GM12872 (cell line): ENCODE results near the gene THRA.

Experiments used
- CTCF ChIP-seq: IDR thresholded peaks from 3 replicates; pipeline ENCODE4 v1.5.1; 2011; ENCODE audit warnings: low read depth, mild to moderate bottlenecking, low read length, moderate library complexity; ENCODE audit not compliant: insufficient read depth

THRA gene

GRCh38 chr17:40112718-40113109, 49.9 kb downstream of the THRA start:
- no peak for TF ChIP-seq CTCF

GRCh38 chr17:40113110-40113906, 50.5 kb downstream of the THRA start:
- peak; percentile 76 for TF ChIP-seq CTCF

GRCh38 chr17:40113907-40114245, 51.1 kb downstream of the THRA start:
- TF ChIP-seq CTCF = no peak

- no peak for TF ChIP-seq CTCF
Measured at GRCh38 chr17:40115101-40115436, 52.3 kb downstream of the THRA start.

DNA sequence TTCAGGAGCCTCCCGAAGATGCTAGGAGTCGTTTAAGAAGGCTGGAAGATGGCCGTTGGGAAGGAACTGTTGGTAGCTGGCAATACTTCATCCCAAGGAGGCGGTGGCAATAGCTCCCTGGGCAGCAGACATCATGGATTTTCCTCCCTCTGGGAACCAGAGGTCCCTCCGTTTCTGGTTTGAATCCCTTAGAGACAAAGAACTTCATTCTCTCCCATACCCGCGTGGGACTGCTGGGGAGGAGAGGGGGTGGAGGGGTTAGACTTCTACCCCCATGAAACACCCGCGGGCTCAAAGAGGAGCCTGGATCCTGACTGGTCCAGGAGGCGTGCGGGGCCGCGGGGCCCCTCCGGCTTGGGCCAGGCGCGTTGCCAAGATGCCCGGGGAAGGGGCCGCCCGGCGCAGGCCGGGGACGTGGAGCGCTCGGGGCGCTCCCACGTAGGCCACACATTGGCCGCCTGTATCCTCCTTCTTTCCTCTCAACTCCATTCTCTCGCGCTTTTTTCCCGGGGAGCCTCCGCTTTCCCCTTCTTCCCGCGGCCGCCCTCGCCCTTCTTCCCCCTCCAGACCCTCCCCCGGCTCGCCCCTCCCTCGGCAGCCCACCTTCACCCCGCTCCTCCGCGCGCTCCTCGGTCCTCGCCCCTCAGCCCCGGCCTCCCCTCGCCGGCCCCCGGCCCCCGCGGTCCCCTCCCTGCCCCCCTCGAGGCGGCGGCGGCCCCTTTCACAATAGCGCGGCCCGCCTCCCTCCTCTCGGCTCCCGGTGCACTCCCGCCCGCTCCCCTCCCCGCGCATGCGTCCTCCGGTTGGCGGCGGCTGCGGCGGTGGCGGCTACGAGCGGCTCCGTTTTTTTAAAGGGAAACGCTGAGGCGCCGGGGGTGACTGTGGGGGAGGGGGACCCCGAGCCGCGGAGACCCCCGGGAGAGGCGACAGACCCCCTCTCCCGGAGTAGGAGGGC, 58.7 kb downstream of the THRA start, which contains the start of gene MSL1:
MSL1 (plus strand) TSS at position 791 of the 955 bp plus-strand sequence. CDS start 642 bp downstream, outside the sequence.
- TF ChIP-seq CTCF = no peak

GRCh38 chr17:40122136-40122998, 59.6 kb downstream of the THRA start:
- no peak for TF ChIP-seq CTCF
